ENCODE data around the gene HMGXB3.

DNA sequence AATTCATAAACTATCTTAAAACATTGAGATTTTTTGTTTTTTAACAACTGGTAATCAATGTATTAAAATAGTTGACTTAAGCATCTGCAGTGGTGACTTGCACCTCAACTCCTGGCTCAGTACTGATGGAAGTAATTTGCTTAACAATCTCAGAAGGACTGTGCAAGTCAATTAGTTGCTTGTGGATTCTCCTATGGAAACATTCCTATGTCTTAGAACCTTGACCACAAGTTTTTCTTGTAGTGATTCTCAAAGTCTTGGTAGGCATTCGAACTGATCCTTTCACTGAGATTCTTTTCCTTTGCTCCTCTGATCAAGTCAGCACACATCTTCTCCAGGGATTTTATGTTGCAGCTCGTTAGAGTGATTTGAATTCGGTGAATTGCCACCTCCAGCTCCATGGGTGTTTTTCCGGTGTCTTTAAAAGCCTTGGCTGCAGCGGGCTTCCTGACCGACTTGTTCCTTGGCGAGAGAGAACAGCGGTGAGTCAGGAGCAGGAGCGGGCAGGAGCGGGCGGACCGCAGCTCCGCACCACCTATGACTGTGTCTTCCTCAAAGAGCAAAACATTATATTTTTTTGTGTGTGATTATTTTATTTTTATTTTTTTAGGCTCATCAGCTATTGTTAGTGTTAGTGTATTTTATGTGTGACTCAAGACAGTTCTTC lies 21.1 kb downstream of the HMGXB3 start:
- TF ChIP-seq, protein P1, sequence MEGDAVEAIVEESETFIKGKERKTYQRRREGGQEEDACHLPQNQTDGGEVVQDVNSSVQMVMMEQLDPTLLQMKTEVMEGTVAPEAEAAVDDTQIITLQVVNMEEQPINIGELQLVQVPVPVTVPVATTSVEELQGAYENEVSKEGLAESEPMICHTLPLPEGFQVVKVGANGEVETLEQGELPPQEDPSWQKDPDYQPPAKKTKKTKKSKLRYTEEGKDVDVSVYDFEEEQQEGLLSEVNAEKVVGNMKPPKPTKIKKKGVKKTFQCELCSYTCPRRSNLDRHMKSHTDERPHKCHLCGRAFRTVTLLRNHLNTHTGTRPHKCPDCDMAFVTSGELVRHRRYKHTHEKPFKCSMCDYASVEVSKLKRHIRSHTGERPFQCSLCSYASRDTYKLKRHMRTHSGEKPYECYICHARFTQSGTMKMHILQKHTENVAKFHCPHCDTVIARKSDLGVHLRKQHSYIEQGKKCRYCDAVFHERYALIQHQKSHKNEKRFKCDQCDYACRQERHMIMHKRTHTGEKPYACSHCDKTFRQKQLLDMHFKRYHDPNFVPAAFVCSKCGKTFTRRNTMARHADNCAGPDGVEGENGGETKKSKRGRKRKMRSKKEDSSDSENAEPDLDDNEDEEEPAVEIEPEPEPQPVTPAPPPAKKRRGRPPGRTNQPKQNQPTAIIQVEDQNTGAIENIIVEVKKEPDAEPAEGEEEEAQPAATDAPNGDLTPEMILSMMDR (IDR thresholded peaks at IDR 0.05; ENCODE audit: insufficient read depth, low read length), result no peak
- TF ChIP-seq, protein P2, sequence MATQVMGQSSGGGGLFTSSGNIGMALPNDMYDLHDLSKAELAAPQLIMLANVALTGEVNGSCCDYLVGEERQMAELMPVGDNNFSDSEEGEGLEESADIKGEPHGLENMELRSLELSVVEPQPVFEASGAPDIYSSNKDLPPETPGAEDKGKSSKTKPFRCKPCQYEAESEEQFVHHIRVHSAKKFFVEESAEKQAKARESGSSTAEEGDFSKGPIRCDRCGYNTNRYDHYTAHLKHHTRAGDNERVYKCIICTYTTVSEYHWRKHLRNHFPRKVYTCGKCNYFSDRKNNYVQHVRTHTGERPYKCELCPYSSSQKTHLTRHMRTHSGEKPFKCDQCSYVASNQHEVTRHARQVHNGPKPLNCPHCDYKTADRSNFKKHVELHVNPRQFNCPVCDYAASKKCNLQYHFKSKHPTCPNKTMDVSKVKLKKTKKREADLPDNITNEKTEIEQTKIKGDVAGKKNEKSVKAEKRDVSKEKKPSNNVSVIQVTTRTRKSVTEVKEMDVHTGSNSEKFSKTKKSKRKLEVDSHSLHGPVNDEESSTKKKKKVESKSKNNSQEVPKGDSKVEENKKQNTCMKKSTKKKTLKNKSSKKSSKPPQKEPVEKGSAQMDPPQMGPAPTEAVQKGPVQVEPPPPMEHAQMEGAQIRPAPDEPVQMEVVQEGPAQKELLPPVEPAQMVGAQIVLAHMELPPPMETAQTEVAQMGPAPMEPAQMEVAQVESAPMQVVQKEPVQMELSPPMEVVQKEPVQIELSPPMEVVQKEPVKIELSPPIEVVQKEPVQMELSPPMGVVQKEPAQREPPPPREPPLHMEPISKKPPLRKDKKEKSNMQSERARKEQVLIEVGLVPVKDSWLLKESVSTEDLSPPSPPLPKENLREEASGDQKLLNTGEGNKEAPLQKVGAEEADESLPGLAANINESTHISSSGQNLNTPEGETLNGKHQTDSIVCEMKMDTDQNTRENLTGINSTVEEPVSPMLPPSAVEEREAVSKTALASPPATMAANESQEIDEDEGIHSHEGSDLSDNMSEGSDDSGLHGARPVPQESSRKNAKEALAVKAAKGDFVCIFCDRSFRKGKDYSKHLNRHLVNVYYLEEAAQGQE (IDR thresholded peaks at IDR 0.05; ENCODE audit: insufficient replicate concordance, low read depth), result no peak
- TF ChIP-seq POLR2AphosphoS5 (IDR thresholded peaks at IDR 0.05; ENCODE audit: low read depth), result no peak
- no peak for TF ChIP-seq GABPA (IDR thresholded peaks at IDR 0.05; ENCODE audit: low read depth)

All from HL-60 (cell line).